ENCODE measurements around the gene GPD2. TPM values are rescaled to one million over a fixed set of nuclear protein-coding genes. Genes with fewer than 3 reads are reported as not detected.

GPD2 gene
- total RNA-seq, 4 donors from 2014 or later = 67.3 to 160 (median 89.7) TPM

DNA sequence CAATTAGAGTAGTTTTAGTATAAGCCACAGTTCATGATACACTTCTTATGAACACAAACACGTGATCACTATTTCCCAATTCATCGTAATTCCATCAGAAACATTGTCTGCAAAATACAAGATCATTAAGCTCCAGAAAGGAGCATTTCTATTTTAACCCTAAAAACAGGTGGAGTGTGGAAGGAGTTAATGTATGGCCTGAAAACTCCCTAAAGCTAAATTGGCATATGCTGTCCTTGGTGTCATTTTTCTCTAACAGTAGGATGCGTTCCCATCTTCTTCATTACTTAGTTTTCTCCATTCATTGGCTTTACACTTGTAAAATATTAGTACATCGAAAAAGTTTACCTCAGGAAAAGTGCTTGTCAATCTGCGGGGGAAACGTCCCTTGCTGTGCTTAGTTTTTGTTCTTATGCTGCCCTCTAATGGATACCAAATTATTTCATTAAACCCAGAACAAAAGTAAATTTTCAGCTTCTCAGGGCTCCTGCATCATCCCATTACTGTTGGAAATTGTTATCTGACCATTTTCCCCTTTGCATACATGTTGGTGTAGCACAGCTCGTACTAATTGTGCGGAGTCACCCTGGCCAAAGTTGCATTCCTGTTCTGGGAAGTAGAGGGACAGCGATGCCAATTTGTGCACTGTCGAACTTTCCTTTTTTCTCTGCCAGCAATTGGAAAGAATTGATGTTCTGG is 153.4 kb downstream of the GPD2 start:
- H3K27ac ChIP-seq = no peak overlapping the region
- H3K9me3 ChIP-seq = no peaks in the 10 kb centered on the region
- no peak overlapping the region for H3K4me3 ChIP-seq
- no peak for TF ChIP-seq POLR2A (IDR thresholded peaks at IDR 0.05)
- TF ChIP-seq, protein P1, sequence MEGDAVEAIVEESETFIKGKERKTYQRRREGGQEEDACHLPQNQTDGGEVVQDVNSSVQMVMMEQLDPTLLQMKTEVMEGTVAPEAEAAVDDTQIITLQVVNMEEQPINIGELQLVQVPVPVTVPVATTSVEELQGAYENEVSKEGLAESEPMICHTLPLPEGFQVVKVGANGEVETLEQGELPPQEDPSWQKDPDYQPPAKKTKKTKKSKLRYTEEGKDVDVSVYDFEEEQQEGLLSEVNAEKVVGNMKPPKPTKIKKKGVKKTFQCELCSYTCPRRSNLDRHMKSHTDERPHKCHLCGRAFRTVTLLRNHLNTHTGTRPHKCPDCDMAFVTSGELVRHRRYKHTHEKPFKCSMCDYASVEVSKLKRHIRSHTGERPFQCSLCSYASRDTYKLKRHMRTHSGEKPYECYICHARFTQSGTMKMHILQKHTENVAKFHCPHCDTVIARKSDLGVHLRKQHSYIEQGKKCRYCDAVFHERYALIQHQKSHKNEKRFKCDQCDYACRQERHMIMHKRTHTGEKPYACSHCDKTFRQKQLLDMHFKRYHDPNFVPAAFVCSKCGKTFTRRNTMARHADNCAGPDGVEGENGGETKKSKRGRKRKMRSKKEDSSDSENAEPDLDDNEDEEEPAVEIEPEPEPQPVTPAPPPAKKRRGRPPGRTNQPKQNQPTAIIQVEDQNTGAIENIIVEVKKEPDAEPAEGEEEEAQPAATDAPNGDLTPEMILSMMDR (IDR thresholded peaks at IDR 0.05) = peak in 5 of 6 experiments; percentile 27 to 51 (median 43)
- intact Hi-C loops (cut with DNase I) = loop anchor here (5.0 kb wide), 1 partner anchor 257 kb away; the partner anchor contains the start of gene NR4A2
- peaks cover 0 to 12% (median 0%) of the 10 kb centered on the region in 3 donors for H3K36me3 ChIP-seq
- no peak for DNase-seq
- peaks cover 0 to 15% (median 0%) of the 10 kb centered on the region in 3 donors for H3K4me1 ChIP-seq
- H3K27me3 ChIP-seq = no peaks in the 10 kb centered on the region
- WGBS, 2 donors = 35 to 38% methylated on average over 10 of the region's 10 CpGs

DNA sequence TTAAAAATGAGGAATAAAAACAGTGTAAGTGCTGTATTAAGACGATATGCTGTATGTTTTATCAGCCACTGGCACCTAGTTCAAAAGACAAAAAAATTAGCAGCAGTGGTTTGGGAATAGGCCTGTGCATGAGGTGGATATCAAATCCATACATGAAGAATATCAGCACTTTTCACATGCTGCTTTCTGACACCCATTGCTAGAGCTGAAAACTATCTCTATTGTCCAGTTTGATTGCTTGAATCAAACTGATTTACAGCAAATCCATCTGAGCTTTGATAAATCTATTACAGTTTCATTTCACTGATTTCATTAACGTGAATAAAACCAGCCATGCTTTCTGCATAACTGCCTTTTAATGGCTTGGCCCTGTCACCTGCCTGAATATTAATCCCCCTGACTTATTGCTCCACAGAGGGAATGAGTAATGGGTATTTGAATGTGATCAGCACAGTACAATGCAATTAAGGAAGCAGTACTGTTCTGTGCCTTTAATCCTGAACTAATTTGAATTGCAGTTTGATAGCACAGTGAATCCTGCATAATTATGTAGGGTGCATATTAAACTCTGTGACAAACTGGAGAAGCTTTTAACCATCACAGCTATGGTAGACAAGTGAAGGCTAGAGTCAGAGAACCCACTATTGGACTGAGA is 154.0 kb downstream of the GPD2 start:
- H3K4me1 ChIP-seq = peaks cover 0 to 15% (median 0%) of the 10 kb centered on the region in 3 donors
- WGBS, 2 donors = 27 to 30% methylated on average over 2 of the region's 2 CpGs
- intact Hi-C loops (cut with DNase I) = no loop called here
- DNase-seq = no peak
- TF ChIP-seq, protein P1 (IDR thresholded peaks at IDR 0.05) = no peak
- no peak for TF ChIP-seq POLR2A (IDR thresholded peaks at IDR 0.05)
- no peaks in the 10 kb centered on the region for H3K9me3 ChIP-seq
- H3K27ac ChIP-seq = no peak overlapping the region
- no peaks in the 10 kb centered on the region for H3K27me3 ChIP-seq
- peaks cover 0 to 5% (median 0%) of the 10 kb centered on the region in 3 donors for H3K36me3 ChIP-seq
- no peak overlapping the region for H3K4me3 ChIP-seq

DNA sequence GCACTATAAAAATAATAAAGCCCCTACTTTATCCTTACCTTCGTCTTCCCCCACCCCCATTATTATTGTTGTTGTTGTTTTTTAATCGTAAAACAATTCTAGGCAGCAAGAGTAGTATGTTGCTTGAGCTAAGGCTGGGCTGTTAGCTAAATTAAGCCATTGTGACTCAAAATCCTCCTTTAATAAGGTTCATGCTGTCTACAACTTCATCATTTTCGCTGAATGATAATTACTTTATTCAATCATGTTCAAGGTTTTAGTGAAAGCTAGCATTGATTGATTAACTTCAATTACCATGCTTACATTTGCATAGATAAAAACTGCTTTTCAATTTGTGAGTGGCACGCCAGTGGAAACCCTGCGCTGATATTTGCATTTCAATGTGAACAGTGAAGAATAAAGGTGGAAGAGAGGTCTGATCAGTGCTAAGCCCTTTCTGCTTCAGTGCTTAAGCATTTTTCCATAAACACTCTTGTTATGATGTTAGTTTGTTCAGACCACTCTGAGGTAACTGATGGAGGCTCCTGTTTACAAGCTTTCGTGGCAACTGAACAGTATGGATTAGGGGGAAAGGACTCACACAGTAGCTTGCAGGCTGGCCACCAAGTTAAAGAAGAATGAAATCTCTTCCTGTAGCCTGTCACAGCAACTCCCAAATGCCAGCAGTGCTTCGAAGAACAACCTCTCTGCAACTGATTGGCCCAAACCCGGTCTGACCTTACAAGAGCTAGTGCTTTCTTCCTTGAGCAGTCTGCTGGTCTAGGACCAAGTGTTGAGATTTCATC is 156.8 kb downstream of the GPD2 start:
- intact Hi-C loops (cut with DNase I) = no loop called here
- Histone ChIP-seq H3K4me1 (peaks cover 0 to 15% (median 0%) of the 10 kb centered on the region in 3 donors), H3K4me3 (no peak overlapping the region), H3K9me3 (no peaks in the 10 kb centered on the region), H3K27ac (no peak overlapping the region), H3K36me3 (no peaks in the 10 kb centered on the region), H3K27me3 (no peaks in the 10 kb centered on the region)
- 79 to 88% methylated on average over 7 to 8 of the region's 8 CpGs for WGBS, 2 donors
- DNase-seq = no peak
- no peak for TF ChIP-seq POLR2A (IDR thresholded peaks at IDR 0.05)
- TF ChIP-seq, protein P1 (IDR thresholded peaks at IDR 0.05) = no peak

DNA sequence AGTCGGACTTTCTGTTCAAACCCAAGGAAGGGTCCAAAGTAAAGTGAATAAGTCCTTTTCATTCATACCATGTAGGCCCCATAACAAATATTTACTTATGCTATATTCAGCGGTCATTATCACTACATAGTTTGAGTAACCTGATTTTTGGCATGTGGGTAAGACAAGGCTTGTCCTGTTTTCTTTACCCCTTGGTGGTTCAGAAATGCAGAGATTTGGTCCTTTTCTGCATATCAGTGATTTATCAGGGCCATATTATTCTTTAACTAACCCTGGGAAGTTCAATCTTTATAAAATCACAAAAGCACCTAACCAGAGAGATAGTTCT is 157.4 kb downstream of the GPD2 start:
- intact Hi-C loops (cut with DNase I) = no loop called here
- no peaks in the 10 kb centered on the region for H3K9me3 ChIP-seq
- no peaks in the 10 kb centered on the region for H3K27me3 ChIP-seq
- H3K27ac ChIP-seq = no peak overlapping the region
- H3K36me3 ChIP-seq = no peaks in the 10 kb centered on the region
- no peak overlapping the region for H3K4me3 ChIP-seq
- H3K4me1 ChIP-seq = peaks cover 0 to 15% (median 0%) of the 10 kb centered on the region in 3 donors
- no peak for DNase-seq
- no peak for TF ChIP-seq POLR2A (IDR thresholded peaks at IDR 0.05)
- TF ChIP-seq, protein P1 (IDR thresholded peaks at IDR 0.05) = no peak
- 90% methylated on average over 2 of the region's 2 CpGs for WGBS, 2 donors

DNA sequence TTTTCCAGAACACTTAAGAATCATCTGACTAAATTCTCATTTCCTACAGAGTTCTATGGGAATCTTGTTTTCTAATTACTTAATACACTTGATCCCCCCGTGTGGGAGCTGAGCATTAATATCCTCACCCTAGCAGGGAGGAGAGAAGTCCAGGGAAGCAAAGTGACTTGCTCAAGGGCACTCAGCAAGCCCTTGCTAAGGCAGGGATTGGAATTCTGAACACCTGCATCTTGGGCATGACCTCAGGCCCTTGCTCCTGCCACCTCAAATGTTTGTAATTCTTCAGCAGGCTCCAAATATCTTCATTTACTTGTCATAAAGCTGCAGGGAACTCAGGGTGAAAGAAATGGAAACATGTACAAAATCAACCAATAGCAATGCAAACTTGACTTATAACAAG is 162.4 kb downstream of the GPD2 start:
- TF ChIP-seq, protein P1 (IDR thresholded peaks at IDR 0.05) = no peak
- TF ChIP-seq POLR2A (IDR thresholded peaks at IDR 0.05) = no peak

More for the DNA sequence above, 162.4 kb downstream of the GPD2 start:
- intact Hi-C loops (cut with DNase I) = no loop called here
- H3K27ac ChIP-seq = no peak overlapping the region
- no peak for DNase-seq
- H3K9me3 ChIP-seq = no peaks in the 10 kb centered on the region
- 33 to 38% methylated on average over 1 of the region's 1 CpG for WGBS, 2 donors
- no peaks in the 10 kb centered on the region for H3K27me3 ChIP-seq
- H3K4me1 ChIP-seq = no peaks in the 10 kb centered on the region
- no peaks in the 10 kb centered on the region for H3K36me3 ChIP-seq
- H3K4me3 ChIP-seq = no peak overlapping the region

Data from esophagus squamous epithelium (tissue), 5 donors.